Spleen (tissue), 7 donors: ENCODE measurements around the gene NUP107.

Experiments used
- POLR2A ChIP-seq, 3 donors: fragments of 450-650 bp; IDR thresholded peaks; one replicate each; pipeline ENCODE4 v1.5.1; 2017; ENCODE audit warnings: antibody characterized with exemption in 3 of 3, mild to moderate bottlenecking in 1 of 3
- TF ChIP-seq, protein P1 (sequence below), 11 experiments: fragments of 200-600 bp in 7 of 11; fragments of 450-650 bp in 4 of 11; sonication (generic) in 4 of 11; IDR thresholded peaks in 8 of 11; conservative IDR thresholded peaks in 3 of 11; 1 replicate in 7 of 11; 2 replicates in 4 of 11; pipeline versions ENCODE4 v1.4.0 to v1.8.0; 2016 to 2021; ENCODE audit warnings: antibody characterized with exemption in 11 of 11, inconsistent platforms in 4 of 11, mild to moderate bottlenecking in 1 of 11
- donor health status: DM: no; HTN: no; CAD: no; lungs with moderate emphysema.
- donor health status: DM: no; HTN: no; CAD: no.
- donor health status: DM: no; HTN: no; CAD: no.

DNA sequence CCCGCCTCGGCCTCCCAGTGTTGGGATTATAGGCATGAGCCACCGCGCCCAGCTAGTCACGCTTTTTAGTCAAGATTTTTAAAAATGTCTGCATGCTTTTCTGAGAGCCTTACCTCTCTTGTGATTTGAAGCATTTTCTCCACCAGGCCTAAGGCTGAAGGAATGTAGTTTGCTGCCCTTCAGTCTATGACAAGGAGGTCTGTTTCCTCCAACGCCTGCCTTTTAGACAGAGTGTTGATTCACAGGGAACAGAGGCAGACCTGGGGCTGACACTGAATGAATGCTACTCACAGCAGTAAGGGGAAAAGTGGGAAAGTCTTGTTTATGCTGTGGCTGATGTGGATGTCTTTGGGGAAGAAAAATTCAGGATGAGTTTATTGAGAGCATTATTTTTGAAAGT is 94.0 kb downstream of the NUP107 start:
- TF ChIP-seq, protein P1, sequence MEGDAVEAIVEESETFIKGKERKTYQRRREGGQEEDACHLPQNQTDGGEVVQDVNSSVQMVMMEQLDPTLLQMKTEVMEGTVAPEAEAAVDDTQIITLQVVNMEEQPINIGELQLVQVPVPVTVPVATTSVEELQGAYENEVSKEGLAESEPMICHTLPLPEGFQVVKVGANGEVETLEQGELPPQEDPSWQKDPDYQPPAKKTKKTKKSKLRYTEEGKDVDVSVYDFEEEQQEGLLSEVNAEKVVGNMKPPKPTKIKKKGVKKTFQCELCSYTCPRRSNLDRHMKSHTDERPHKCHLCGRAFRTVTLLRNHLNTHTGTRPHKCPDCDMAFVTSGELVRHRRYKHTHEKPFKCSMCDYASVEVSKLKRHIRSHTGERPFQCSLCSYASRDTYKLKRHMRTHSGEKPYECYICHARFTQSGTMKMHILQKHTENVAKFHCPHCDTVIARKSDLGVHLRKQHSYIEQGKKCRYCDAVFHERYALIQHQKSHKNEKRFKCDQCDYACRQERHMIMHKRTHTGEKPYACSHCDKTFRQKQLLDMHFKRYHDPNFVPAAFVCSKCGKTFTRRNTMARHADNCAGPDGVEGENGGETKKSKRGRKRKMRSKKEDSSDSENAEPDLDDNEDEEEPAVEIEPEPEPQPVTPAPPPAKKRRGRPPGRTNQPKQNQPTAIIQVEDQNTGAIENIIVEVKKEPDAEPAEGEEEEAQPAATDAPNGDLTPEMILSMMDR (IDR thresholded peaks at IDR 0.05 in 8 of 11, conservative IDR thresholded peaks at IDR 0.05 in 3 of 11): no peak
- no peak for TF ChIP-seq POLR2A (IDR thresholded peaks at IDR 0.05)
